Smooth muscle cell (in vitro differentiated cells): ENCODE measurements around the gene MAGEB1. TPM values are rescaled to one million over a fixed set of nuclear protein-coding genes. Genes with fewer than 3 reads are reported as not detected.

Source experiments
- DNase-seq: peaks from one replicate; lab custom pipeline; 2025; ENCODE audit not compliant: unreplicated experiment; lab: John Stamatoyannopoulos, UW
- H2AFZ ChIP-seq: fragments of 200-600 bp; sonication (generic); 2 replicates; pipeline ENCODE4 v1.6.0; 2016; ENCODE audit warnings: antibody characterized with exemption, low read depth, mild to moderate bottlenecking
- H3F3A ChIP-seq: fragments of 200-600 bp; sonication (generic); 2 replicates; pipeline ENCODE4 v1.6.0; 2017; ENCODE audit warnings: antibody characterized with exemption, low read depth
- H3K27ac ChIP-seq: fragments of 200-600 bp; sonication (generic); 2 replicates; pipeline ENCODE4 v1.5.1; 2016; ENCODE audit warnings: low read depth, mild to moderate bottlenecking
- H3K27me3 ChIP-seq: fragments of 200-600 bp; sonication (generic); 2 replicates; pipeline ENCODE4 v1.6.1; 2016; ENCODE audit warnings: low read depth, mild to moderate bottlenecking
- H3K36me3 ChIP-seq: fragments of 200-600 bp; sonication (generic); 2 replicates; pipeline ENCODE4 v1.5.1; 2016; ENCODE audit warnings: low read depth
- H3K4me1 ChIP-seq: fragments of 200-600 bp; sonication (generic); 2 replicates; pipeline ENCODE4 v1.5.1; 2016; ENCODE audit warnings: low read depth
- H3K4me2 ChIP-seq: fragments of 200-600 bp; sonication (generic); 2 replicates; pipeline ENCODE4 v1.6.0; 2016; ENCODE audit warnings: mild to moderate bottlenecking
- H3K4me3 ChIP-seq: fragments of 200-600 bp; sonication (generic); 2 replicates; pipeline ENCODE4 v1.5.1; 2016; ENCODE audit warnings: mild to moderate bottlenecking
- H3K79me2 ChIP-seq: fragments of 200-600 bp; sonication (generic); 2 replicates; pipeline ENCODE4 v1.6.0; 2016; ENCODE audit warnings: low read depth, mild to moderate bottlenecking
- H3K9ac ChIP-seq: fragments of 200-600 bp; sonication (generic); 2 replicates; pipeline ENCODE4 v1.6.0; 2016; ENCODE audit warnings: low read depth
- H3K9me3 ChIP-seq: fragments of 200-600 bp; sonication (generic); replicated peaks from 2 replicates; pipeline ENCODE4 v1.5.1; 2016; ENCODE audit warnings: low read depth
- H4K20me1 ChIP-seq: fragments of 200-600 bp; sonication (generic); 2 replicates; pipeline ENCODE4 v1.6.0; 2016; ENCODE audit warnings: low read depth
- WGBS: methylation state at CpG from one replicate; pipeline ENCODE4 v1.1.7; 2016; ENCODE audit warnings: low lambda C conversion rate; 5-methylcytosine and 5-hydroxymethylcytosine counted together
- polyA plus RNA-seq: library from polyadenylated mRNA; unstranded; fragments of >200 nt; fragmentation: Nextera tagmentation; extraction: Ambion mirVana; gene quantifications from 2 replicates; pipeline ENCODE4 v1.2.1, GENCODE V29; 2016
- total RNA-seq: library from RNA; depleted of rRNA; stranded (reverse); fragments of >200 nt; gene quantifications from 2 replicates; pipeline ENCODE4 v1.2.3, GENCODE V29; 2014
- TF ChIP-seq, protein P1 (sequence below): fragments of 200-600 bp; sonication (generic); IDR thresholded peaks from 2 replicates; pipeline ENCODE4 v1.5.1; 2017; ENCODE audit warnings: borderline replicate concordance, mild to moderate bottlenecking, antibody characterized with exemption; ENCODE audit not compliant: insufficient read depth, poor library complexity, severe bottlenecking

The MAGEB1 gene
- total and polyA plus RNA-seq, 2 experiments from 2014 or later, result not detected

DNA sequence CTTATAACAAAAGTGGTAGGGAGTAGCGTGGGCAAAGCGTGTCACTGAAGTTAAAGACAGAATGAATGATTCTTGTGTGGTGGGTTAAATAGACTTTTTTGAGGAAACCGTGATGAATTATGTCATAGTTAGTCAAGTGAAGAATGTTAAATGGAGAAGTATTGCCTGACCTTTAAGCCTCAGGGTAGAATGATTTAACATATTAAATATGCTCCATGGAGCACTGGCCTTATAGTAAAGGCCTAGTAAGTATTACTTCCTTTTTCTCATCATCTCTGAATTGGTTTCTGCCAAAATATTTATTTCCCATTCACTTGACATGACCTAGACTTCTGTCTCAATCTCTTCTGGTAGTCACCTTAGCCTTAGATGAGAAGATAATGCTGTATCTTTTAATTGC is 23.7 kb downstream of the MAGEB1 start:
- Histone ChIP-seq H3K27ac (no peak overlapping the region), H3K4me2 (no peak overlapping the region), H3K27me3 (no peaks in the 10 kb centered on the region), H3F3A (no peaks in the 10 kb centered on the region), H3K4me3 (no peak overlapping the region), H4K20me1 (no peaks in the 10 kb centered on the region), H3K4me1 (no peaks in the 10 kb centered on the region), H3K36me3 (no peaks in the 10 kb centered on the region), H3K79me2 (no peaks in the 10 kb centered on the region), H3K9me3 (no peaks in the 10 kb centered on the region), H2AFZ (no peak overlapping the region), H3K9ac (no peak overlapping the region)
- TF ChIP-seq, protein P1, sequence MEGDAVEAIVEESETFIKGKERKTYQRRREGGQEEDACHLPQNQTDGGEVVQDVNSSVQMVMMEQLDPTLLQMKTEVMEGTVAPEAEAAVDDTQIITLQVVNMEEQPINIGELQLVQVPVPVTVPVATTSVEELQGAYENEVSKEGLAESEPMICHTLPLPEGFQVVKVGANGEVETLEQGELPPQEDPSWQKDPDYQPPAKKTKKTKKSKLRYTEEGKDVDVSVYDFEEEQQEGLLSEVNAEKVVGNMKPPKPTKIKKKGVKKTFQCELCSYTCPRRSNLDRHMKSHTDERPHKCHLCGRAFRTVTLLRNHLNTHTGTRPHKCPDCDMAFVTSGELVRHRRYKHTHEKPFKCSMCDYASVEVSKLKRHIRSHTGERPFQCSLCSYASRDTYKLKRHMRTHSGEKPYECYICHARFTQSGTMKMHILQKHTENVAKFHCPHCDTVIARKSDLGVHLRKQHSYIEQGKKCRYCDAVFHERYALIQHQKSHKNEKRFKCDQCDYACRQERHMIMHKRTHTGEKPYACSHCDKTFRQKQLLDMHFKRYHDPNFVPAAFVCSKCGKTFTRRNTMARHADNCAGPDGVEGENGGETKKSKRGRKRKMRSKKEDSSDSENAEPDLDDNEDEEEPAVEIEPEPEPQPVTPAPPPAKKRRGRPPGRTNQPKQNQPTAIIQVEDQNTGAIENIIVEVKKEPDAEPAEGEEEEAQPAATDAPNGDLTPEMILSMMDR, result no peak
- WGBS, result 75% methylated on average over 3 of the region's 3 CpGs
- no peak for DNase-seq

DNA sequence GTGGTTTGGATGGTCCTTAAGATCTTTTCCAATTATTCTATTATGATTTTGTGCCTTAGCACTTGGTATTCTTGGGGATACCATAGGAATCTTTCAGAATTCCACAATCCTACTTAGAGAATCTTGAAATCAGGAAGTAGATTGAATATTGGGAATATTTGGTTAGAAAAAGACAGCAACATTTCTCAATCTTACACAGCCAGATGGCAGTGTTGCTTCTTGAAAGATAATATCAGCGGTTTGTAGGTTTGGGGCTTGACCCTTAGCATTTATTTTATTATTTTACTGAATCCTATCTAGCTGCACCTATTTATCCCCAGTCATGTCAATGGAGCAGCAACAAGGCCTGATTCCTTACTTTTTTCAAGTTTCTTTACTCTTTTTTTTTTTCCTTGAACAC is 28.6 kb downstream of the MAGEB1 start:
- no peak for DNase-seq
- no peak overlapping the region for H3K4me3 ChIP-seq
- 25% methylated on average over 1 of the region's 1 CpG for WGBS
- no peak overlapping the region for H2AFZ ChIP-seq
- no peak overlapping the region for H3K4me2 ChIP-seq
- no peak overlapping the region for H3K27ac ChIP-seq
- no peaks in the 10 kb centered on the region for H3F3A ChIP-seq
- no peaks in the 10 kb centered on the region for H4K20me1 ChIP-seq
- H3K9me3 ChIP-seq, result no peaks in the 10 kb centered on the region
- no peaks in the 10 kb centered on the region for H3K79me2 ChIP-seq
- H3K36me3 ChIP-seq, result no peaks in the 10 kb centered on the region
- no peaks in the 10 kb centered on the region for H3K27me3 ChIP-seq
- no peak overlapping the region for H3K9ac ChIP-seq
- no peaks in the 10 kb centered on the region for H3K4me1 ChIP-seq
- TF ChIP-seq, protein P1, result peak; percentile 37

DNA sequence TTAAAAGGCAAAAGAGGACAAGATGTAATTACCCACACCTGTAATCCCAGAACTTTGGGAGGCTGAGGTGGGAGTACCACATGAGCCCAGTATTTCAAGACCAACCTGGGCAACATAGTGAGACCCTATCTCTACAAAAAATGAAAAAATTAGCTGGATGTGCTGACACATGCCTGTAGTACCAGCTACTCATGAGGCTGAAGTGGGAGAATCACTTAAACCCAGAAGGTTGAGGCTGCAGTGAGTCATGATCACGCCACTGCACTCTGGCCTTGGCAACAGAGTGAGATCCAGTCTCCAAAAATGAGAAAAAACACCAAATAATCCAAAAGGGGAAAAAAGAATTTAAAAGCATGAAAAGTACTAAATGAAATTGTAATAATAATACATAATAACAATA is 31.4 kb downstream of the MAGEB1 start:
- H4K20me1 ChIP-seq, result no peaks in the 10 kb centered on the region
- no peaks in the 10 kb centered on the region for H3K9me3 ChIP-seq
- H3K9ac ChIP-seq, result no peak overlapping the region
- WGBS, result 63% methylated on average over 1 of the region's 1 CpG
- H3K79me2 ChIP-seq, result no peaks in the 10 kb centered on the region
- H3K27me3 ChIP-seq, result no peaks in the 10 kb centered on the region
- no peaks in the 10 kb centered on the region for H3F3A ChIP-seq
- no peak for DNase-seq
- H3K27ac ChIP-seq, result no peak overlapping the region
- no peak overlapping the region for H2AFZ ChIP-seq
- no peak overlapping the region for H3K4me2 ChIP-seq
- no peaks in the 10 kb centered on the region for H3K36me3 ChIP-seq
- TF ChIP-seq, protein P1, result no peak
- H3K4me1 ChIP-seq, result no peaks in the 10 kb centered on the region
- H3K4me3 ChIP-seq, result no peak overlapping the region

DNA sequence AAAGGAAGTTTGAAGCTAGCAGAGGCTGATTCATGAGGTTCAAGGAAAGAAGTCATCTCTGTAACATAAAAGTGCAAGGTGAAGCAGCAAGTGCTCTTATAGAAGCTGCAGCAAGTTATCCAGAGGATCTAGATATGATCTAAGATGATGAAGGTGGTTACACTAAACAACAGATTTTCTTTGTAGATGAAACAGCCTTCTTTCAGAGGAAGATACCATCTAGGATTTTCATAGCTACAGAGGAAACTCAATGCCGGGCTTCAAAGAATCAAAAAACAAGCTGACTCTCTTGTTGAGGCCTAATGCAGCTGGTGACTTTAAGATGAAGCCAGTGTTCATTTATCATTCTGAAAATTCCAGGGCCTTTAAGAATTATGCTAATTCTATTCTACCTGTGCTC is 33.5 kb downstream of the MAGEB1 start:
- DNase-seq, result no peak
- H3K27me3 ChIP-seq, result no peaks in the 10 kb centered on the region
- TF ChIP-seq, protein P1, result no peak
- no peaks in the 10 kb centered on the region for H3K36me3 ChIP-seq
- no peaks in the 10 kb centered on the region for H3F3A ChIP-seq
- H3K79me2 ChIP-seq, result no peaks in the 10 kb centered on the region
- H3K9me3 ChIP-seq, result no peaks in the 10 kb centered on the region
- H3K4me2 ChIP-seq, result no peak overlapping the region
- H3K4me3 ChIP-seq, result no peak overlapping the region
- 76% methylated on average over 1 of the region's 1 CpG for WGBS
- no peak overlapping the region for H2AFZ ChIP-seq
- H3K4me1 ChIP-seq, result no peaks in the 10 kb centered on the region
- no peak overlapping the region for H3K9ac ChIP-seq
- no peaks in the 10 kb centered on the region for H4K20me1 ChIP-seq
- H3K27ac ChIP-seq, result no peak overlapping the region
